Left lung (tissue), 10 donors: Measurements from ENCODE around the gene MROH2A. TPM values are rescaled to one million over a fixed set of nuclear protein-coding genes. Genes with fewer than 3 reads are reported as not detected.

ENCODE experiments used
- ATAC-seq: fragments of 200-7000 bp; cut with Tn5 transposase; one replicate; pipeline ENCODE4 v1.9.1; 2020; ENCODE audit warnings: moderate library complexity
- DNase-seq, 4 donors: peaks; one replicate each; pipeline ENCODE4 v3.0.0-alpha.2; 2013 to 2020
- H3K27ac ChIP-seq, 2 donors: fragments of 200-600 bp; sonication (generic) in 1 of 2; one replicate each; pipeline versions ENCODE4 v1.5.0 to v1.8.0; 2020 to 2021
- H3K27me3 ChIP-seq, 2 donors: fragments of 200-600 bp; sonication (generic) in 1 of 2; one replicate each; pipeline versions ENCODE4 v1.5.0 to v1.8.0; 2020 to 2021
- H3K36me3 ChIP-seq, 2 donors: fragments of 200-600 bp; sonication (generic) in 1 of 2; one replicate each; pipeline versions ENCODE4 v1.5.0 to v1.8.0; 2020 to 2021
- H3K4me1 ChIP-seq, 2 donors: fragments of 200-600 bp; one replicate each; pipeline ENCODE4 v1.8.0; 2021
- H3K4me3 ChIP-seq, 2 donors: fragments of 200-600 bp; sonication (generic) in 1 of 2; one replicate each; pipeline versions ENCODE4 v1.5.0 to v1.8.0; 2020 to 2021; ENCODE audit warnings: mild to moderate bottlenecking in 1 of 2
- H3K9me3 ChIP-seq, 2 donors: fragments of 200-600 bp; sonication (generic) in 1 of 2; one replicate each; pipeline versions ENCODE4 v1.5.0 to v1.8.0; 2020 to 2021
- intact Hi-C, 2 donors: fragments of 100-400 bp; cut with DNase I; formaldehyde crosslinking; loops; one replicate each; pipeline versions ENCODE4 v1.11.2 to v1.14.2; 2022
- polyA plus RNA-seq, 6 donors: library from polyadenylated mRNA; unstranded; fragments of 120-200 nt; gene quantifications; one replicate each; pipeline ENCODE4 v1.2.1, GENCODE V29; 2013; ENCODE audit not compliant: insufficient read length in 6 of 6
- total RNA-seq, 2 donors: library from RNA; stranded (reverse); fragmentation: NEBNext Ultra II Directional; extraction: Animal tissue kit (Norgen Biotek cat#: 25700); gene quantifications; one replicate each; pipeline ENCODE4 v1.2.1, GENCODE V29; 2021
- TF ChIP-seq, protein P1 (sequence below), 2 donors: fragments of 200-600 bp; sonication (generic) in 1 of 2; IDR thresholded peaks; one replicate each; pipeline versions ENCODE4 v1.5.0 to v1.8.0; 2021; ENCODE audit warnings: antibody characterized with exemption in 2 of 2
- donor health status: DM: no; HTN: yes; CAD: no.
- donor health status: DM: no; HTN: no; CAD: no.

The MROH2A gene
- total and polyA plus RNA-seq, 8 donors: 0.27 to 0.77 (median 0.61) TPM; not detected in 1

DNA sequence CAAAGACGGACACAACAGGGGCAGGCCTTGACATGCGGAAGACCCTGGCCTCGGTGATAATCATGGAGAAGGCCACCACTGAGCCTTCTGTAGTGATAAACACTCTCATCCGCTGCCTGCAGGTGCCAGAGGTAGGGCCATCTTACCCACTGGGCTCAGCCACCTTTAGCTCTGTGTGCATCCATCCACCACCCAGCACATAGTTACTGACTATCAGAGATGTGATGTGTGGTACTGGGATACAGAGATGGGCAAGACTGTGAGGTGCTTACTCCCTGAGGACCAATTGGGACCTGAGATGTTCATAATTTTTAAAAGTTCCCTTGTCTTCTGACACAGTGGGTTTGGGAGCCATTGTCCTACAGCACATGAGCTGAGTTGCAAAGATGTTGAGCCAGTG is 1.6 kb downstream of the MROH2A start:
- Histone ChIP-seq H3K27ac (no peak overlapping the region), H3K36me3 (no peaks in the 10 kb centered on the region), H3K4me3 (no peak overlapping the region), H3K4me1 (no peaks in the 10 kb centered on the region), H3K9me3 (peaks cover 0 to 9% of the 10 kb centered on the region in 2 donors), H3K27me3 (no peaks in the 10 kb centered on the region)
- DNase-seq (no peak), ATAC-seq (no peak)
- TF ChIP-seq, protein P1, sequence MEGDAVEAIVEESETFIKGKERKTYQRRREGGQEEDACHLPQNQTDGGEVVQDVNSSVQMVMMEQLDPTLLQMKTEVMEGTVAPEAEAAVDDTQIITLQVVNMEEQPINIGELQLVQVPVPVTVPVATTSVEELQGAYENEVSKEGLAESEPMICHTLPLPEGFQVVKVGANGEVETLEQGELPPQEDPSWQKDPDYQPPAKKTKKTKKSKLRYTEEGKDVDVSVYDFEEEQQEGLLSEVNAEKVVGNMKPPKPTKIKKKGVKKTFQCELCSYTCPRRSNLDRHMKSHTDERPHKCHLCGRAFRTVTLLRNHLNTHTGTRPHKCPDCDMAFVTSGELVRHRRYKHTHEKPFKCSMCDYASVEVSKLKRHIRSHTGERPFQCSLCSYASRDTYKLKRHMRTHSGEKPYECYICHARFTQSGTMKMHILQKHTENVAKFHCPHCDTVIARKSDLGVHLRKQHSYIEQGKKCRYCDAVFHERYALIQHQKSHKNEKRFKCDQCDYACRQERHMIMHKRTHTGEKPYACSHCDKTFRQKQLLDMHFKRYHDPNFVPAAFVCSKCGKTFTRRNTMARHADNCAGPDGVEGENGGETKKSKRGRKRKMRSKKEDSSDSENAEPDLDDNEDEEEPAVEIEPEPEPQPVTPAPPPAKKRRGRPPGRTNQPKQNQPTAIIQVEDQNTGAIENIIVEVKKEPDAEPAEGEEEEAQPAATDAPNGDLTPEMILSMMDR (IDR thresholded peaks at IDR 0.05): no peak
- intact Hi-C loops: no loop called here

GRCh38 chr2:233780771-233781170 is 2.6 kb downstream of the MROH2A start:
- Histone ChIP-seq H3K27me3 (no peaks in the 10 kb centered on the region), H3K4me1 (no peaks in the 10 kb centered on the region), H3K4me3 (no peak overlapping the region), H3K9me3 (peaks cover 0 to 5% of the 10 kb centered on the region in 2 donors), H3K27ac (no peak overlapping the region), H3K36me3 (no peaks in the 10 kb centered on the region)
- DNase-seq: no peak
- intact Hi-C loops: no loop called here
- TF ChIP-seq, protein P1 (IDR thresholded peaks at IDR 0.05): no peak
- no peak for ATAC-seq

GRCh38 chr2:233789554-233789953 is 11.4 kb downstream of the MROH2A start:
- no peak for ATAC-seq
- TF ChIP-seq, protein P1 (IDR thresholded peaks at IDR 0.05): no peak

GRCh38 chr2:233791151-233791882 is 13.2 kb downstream of the MROH2A start:
- Histone ChIP-seq H3K9me3 (no peaks in the 10 kb centered on the region), H3K27ac (no peak overlapping the region), H3K27me3 (peaks cover 0 to 6% of the 10 kb centered on the region in 2 donors), H3K4me3 (no peak overlapping the region), H3K4me1 (no peaks in the 10 kb centered on the region), H3K36me3 (no peaks in the 10 kb centered on the region)
- TF ChIP-seq, protein P1 (IDR thresholded peaks at IDR 0.05): no peak
- DNase-seq (no peak), ATAC-seq (no peak)
- intact Hi-C loops: no loop called here

More at GRCh38 chr2:233789554-233789953, 11.4 kb downstream of the MROH2A start:
- Histone ChIP-seq H3K27me3 (peaks cover 0 to 6% of the 10 kb centered on the region in 2 donors), H3K4me1 (no peaks in the 10 kb centered on the region), H3K4me3 (no peak overlapping the region), H3K27ac (no peak overlapping the region), H3K9me3 (no peaks in the 10 kb centered on the region), H3K36me3 (no peaks in the 10 kb centered on the region)
- DNase-seq: no peak
- intact Hi-C loops: no loop called here

DNA sequence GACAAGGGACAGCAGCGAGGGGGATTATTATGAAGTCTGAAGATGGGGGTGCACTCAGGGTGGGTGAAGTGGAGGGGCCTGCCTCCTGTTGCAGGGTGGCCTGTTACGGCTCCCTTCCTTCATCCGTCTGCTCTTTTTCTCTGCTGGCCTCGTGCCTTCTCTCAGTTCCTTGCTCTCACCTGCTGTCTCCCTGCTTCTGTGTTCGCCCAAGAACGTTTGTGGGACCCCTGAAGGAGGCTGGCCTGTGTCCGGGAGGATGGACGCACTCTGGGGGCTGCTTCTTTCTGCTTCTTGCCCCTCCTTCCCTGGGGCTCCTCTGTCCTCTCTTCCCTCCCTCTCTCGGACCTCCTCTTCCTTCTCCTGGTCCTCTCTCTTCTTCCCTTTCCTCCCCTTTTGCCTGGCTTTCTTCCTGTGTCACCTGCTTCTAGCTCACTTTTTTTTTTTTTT is 13.8 kb downstream of the MROH2A start:
- Histone ChIP-seq H3K4me3 (no peak overlapping the region), H3K9me3 (no peaks in the 10 kb centered on the region), H3K4me1 (no peaks in the 10 kb centered on the region), H3K27me3 (peaks cover 0 to 6% of the 10 kb centered on the region in 2 donors), H3K27ac (no peak overlapping the region), H3K36me3 (no peaks in the 10 kb centered on the region)
- DNase-seq (no peak), ATAC-seq (no peak)
- TF ChIP-seq, protein P1 (IDR thresholded peaks at IDR 0.05): no peak
- intact Hi-C loops: no loop called here
